OCI-LY3 (cell line): ENCODE data around the gene VLDLR.

ENCODE experiments used
- EZH2phosphoT487 ChIP-seq: fragments of 200-600 bp; shearing (Covaris generic); IDR thresholded peaks from 2 replicates; pipeline ENCODE4 v1.6.1; 2018; ENCODE audit warnings: antibody characterized with exemption, mixed run types, low read depth
- TF ChIP-seq, protein P1 (sequence below): fragments of 200-600, 300-600 bp; sonication (generic); IDR thresholded peaks from 2 replicates; pipeline ENCODE4 v1.5.1; 2014; ENCODE audit warnings: antibody characterized with exemption, low read length, low read depth

GRCh38 chr9:2635922-2636321, 14.3 kb downstream of the VLDLR start:
- TF ChIP-seq, protein P1, sequence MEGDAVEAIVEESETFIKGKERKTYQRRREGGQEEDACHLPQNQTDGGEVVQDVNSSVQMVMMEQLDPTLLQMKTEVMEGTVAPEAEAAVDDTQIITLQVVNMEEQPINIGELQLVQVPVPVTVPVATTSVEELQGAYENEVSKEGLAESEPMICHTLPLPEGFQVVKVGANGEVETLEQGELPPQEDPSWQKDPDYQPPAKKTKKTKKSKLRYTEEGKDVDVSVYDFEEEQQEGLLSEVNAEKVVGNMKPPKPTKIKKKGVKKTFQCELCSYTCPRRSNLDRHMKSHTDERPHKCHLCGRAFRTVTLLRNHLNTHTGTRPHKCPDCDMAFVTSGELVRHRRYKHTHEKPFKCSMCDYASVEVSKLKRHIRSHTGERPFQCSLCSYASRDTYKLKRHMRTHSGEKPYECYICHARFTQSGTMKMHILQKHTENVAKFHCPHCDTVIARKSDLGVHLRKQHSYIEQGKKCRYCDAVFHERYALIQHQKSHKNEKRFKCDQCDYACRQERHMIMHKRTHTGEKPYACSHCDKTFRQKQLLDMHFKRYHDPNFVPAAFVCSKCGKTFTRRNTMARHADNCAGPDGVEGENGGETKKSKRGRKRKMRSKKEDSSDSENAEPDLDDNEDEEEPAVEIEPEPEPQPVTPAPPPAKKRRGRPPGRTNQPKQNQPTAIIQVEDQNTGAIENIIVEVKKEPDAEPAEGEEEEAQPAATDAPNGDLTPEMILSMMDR: no peak
- TF ChIP-seq EZH2phosphoT487: no peak
